RWPE1 (cell line): Measurements from ENCODE around the gene ZNF148.
A peak's percentile ranks its signal among the peaks of the same experiment; 100 is the strongest.

Experiments
- CTCF ChIA-PET: fragments of 350-600 bp; sonication (Branson Sonifier 250); formaldehyde crosslinking; extraction: SDS; loops from one replicate; lab custom pipeline; 2021; lab: Yijun Ruan, JAX
- POLR2A ChIA-PET: fragments of 400-600 bp; formaldehyde crosslinking; extraction: SDS; loops from one replicate; lab custom pipeline; 2020; ENCODE audit warnings: antibody characterized with exemption; ENCODE audit not compliant: low non-redundant PET; lab: Yijun Ruan, JAX
- DNase-seq: peaks from one replicate; pipeline ENCODE4 v3.0.0; 2012; ENCODE audit warnings: low spot score
- H3K27ac ChIP-seq: fragments of 450-650 bp; 2 replicates; pipeline ENCODE4 v1.5.1; 2017
- TF ChIP-seq, protein P1 (sequence below): fragments of 450-650 bp; conservative IDR thresholded peaks from 2 replicates; pipeline ENCODE4 v1.5.1; 2017; ENCODE audit warnings: low read depth, mild to moderate bottlenecking

ZNF148 gene

DNA sequence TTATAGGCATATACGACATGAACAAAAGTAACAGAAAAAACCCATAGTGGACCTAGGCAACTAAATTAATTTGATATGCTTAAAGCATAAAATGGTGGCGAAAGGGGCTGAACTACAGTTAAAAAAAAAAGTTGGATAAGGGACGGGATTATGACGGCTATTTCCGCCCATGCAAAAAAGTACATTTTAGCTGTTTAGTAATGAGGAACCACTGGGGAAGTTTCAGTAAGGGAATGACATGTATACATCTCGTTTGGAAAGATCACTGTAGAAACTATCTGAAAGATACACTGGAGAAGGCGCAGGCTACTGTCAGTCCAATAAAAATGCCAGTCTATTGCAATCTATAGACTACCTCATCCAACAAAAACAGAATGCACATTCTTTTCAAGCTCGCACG, 65.6 kb downstream of the ZNF148 start:
- CTCF ChIA-PET: interaction anchor here (0.5 to 0.7 kb wide), 3 partner anchors 45 to 248 kb away, joined by 3 read pairs; no protein-coding TSS in a partner anchor
- TF ChIP-seq, protein P1, sequence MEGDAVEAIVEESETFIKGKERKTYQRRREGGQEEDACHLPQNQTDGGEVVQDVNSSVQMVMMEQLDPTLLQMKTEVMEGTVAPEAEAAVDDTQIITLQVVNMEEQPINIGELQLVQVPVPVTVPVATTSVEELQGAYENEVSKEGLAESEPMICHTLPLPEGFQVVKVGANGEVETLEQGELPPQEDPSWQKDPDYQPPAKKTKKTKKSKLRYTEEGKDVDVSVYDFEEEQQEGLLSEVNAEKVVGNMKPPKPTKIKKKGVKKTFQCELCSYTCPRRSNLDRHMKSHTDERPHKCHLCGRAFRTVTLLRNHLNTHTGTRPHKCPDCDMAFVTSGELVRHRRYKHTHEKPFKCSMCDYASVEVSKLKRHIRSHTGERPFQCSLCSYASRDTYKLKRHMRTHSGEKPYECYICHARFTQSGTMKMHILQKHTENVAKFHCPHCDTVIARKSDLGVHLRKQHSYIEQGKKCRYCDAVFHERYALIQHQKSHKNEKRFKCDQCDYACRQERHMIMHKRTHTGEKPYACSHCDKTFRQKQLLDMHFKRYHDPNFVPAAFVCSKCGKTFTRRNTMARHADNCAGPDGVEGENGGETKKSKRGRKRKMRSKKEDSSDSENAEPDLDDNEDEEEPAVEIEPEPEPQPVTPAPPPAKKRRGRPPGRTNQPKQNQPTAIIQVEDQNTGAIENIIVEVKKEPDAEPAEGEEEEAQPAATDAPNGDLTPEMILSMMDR: no peak
- POLR2A ChIA-PET: no interaction called here
- no peak for DNase-seq
- H3K27ac ChIP-seq: no peak overlapping the region

- H3K27ac ChIP-seq: no peak overlapping the region
- TF ChIP-seq, protein P1: no peak
- ChIA-PET CTCF (no interaction called here), POLR2A (no interaction called here)
- DNase-seq: no peak
These were observed 68.5 kb downstream of the ZNF148 start for GRCh38 chr3:125306620-125307019.

- DNase-seq: no peak
- CTCF ChIA-PET: no interaction called here
- H3K27ac ChIP-seq: no peak overlapping the region
- POLR2A ChIA-PET: no interaction called here
- TF ChIP-seq, protein P1: no peak
These were observed 72.2 kb downstream of the ZNF148 start for GRCh38 chr3:125302932-125303331.

- no peak overlapping the region for H3K27ac ChIP-seq
- POLR2A ChIA-PET: no interaction called here
- CTCF ChIA-PET: no interaction called here
- DNase-seq: peak; percentile 51
- TF ChIP-seq, protein P1: no peak
These were observed 74.7 kb downstream of the ZNF148 start for GRCh38 chr3:125300416-125300815.

DNA sequence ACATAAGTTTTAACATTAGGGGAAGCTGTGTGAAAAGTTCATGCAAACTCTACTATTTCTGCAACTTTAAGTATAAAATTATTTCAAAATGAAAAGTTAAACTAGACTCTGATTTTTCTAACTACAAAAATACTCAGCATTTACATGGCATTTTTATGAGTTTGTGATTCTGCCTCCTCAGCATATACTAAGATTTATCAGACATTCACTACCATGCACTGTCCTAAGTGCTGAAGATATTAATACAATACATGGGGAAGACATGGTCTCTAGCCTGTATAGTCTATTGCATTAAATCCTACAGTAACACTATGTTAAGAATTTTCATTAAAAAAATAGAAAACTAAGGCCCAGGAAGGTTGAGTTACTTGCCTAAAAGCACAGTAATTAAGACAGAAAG, 80.7 kb downstream of the ZNF148 start:
- DNase-seq: no peak
- H3K27ac ChIP-seq: no peak overlapping the region
- POLR2A ChIA-PET: no interaction called here
- TF ChIP-seq, protein P1: no peak
- CTCF ChIA-PET: no interaction called here

DNA sequence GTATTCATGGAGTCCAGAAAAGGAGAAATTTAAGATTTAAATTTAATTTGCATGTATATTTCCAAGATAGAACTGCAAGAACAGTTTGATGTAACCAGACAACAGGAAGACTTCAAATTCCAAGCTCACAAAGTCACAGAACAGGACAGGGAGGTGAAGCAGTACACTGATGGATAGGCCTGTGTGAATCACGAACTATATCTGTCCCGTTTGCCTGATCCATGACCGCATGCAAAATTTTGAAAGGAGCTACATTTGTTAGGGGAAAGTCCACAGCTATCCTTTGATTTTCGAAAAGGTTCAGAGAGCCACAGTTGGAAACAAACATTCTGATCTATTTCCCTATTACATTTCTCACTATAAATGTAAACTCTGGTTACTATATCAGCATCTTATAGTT, 83.1 kb downstream of the ZNF148 start:
- TF ChIP-seq, protein P1: no peak
- ChIA-PET POLR2A (no interaction called here), CTCF (interaction anchor here (0.7 kb wide), 1 partner anchor 34 kb away, joined by 3 read pairs; no protein-coding TSS in a partner anchor)
- no peak overlapping the region for H3K27ac ChIP-seq
- no peak for DNase-seq

DNA sequence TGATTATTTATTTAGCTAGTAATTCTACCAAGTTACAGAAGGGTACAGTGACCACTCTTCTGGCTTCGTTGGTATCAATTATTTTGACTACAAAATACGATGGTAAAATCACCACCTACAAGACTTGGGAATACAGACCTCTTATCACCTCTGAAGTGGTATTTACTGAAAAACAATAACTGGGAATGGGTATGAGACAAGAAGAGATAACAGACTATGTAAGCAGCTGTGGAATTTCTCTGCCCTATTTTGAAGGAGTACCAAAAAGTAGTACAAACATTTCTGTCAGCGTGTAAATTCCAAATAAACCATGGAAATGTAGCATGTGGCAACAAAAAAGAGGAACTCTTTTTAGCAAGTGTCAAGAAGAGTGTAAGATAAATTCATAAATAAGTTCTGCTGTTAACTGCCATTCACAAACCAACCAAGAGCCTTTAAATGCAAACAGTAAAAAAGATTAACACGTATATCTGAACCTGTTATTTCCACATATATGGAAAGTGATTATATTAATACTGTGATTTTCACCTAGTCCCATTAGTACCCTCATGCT, 85.6 kb downstream of the ZNF148 start:
- no peak for DNase-seq
- CTCF ChIA-PET: no interaction called here
- TF ChIP-seq, protein P1: no peak
- no peak overlapping the region for H3K27ac ChIP-seq
- POLR2A ChIA-PET: no interaction called here
